ENCODE results near the gene TFF3.

TFF3 gene

GRCh38 chr21:42315296-42315891, at the start of gene TFF3:
Gene TFF3, minus strand, starts transcription at chr21:42315409. Its CDS starts 35 bp downstream, at chr21:42315374.
- FAIRE-seq, result no peak

GRCh38 chr21:42364304-42364865, 49.2 kb upstream of the TFF3 start:
- no peak for FAIRE-seq

GRCh38 chr21:42363312-42363711, 48.1 kb upstream of the TFF3 start:
- no peak for FAIRE-seq

- no peak for FAIRE-seq
Observed at GRCh38 chr21:42362700-42363099, 47.5 kb upstream of the TFF3 start.

GRCh38 chr21:42362198-42362597, 47.0 kb upstream of the TFF3 start:
- FAIRE-seq, result no peak

- no peak for FAIRE-seq
Observed at GRCh38 chr21:42361286-42361685, 46.1 kb upstream of the TFF3 start.

- FAIRE-seq, result no peak
Observed at GRCh38 chr21:42360317-42360716, 45.1 kb upstream of the TFF3 start.

GRCh38 chr21:42358937-42359336, 43.7 kb upstream of the TFF3 start:
- no peak for FAIRE-seq

GRCh38 chr21:42358261-42358660, 43.1 kb upstream of the TFF3 start:
- FAIRE-seq, result no peak

- no peak for FAIRE-seq
Observed at GRCh38 chr21:42357307-42357706, 42.1 kb upstream of the TFF3 start.

- no peak for FAIRE-seq
Observed at GRCh38 chr21:42356650-42357049, 41.4 kb upstream of the TFF3 start.

- FAIRE-seq, result no peak
Observed at GRCh38 chr21:42356046-42356445, 40.8 kb upstream of the TFF3 start.

- no peak for FAIRE-seq
Observed at GRCh38 chr21:42353623-42354022, 38.4 kb upstream of the TFF3 start.

GRCh38 chr21:42352441-42353095, 37.4 kb upstream of the TFF3 start:
- FAIRE-seq, result no peak

- no peak for FAIRE-seq
Observed at GRCh38 chr21:42351626-42352440, 36.6 kb upstream of the TFF3 start.

GRCh38 chr21:42350927-42351426, 35.8 kb upstream of the TFF3 start, which contains the start of gene TFF2:
Gene TFF2, minus strand, starts transcription at chr21:42350994. Its CDS starts 37 bp downstream, at chr21:42350957.
- no peak for FAIRE-seq

- FAIRE-seq, result no peak
Observed at GRCh38 chr21:42350318-42350910, 35.2 kb upstream of the TFF3 start.

- no peak for FAIRE-seq
Observed at GRCh38 chr21:42349420-42350317, 34.5 kb upstream of the TFF3 start.

GRCh38 chr21:42348762-42349161, 33.6 kb upstream of the TFF3 start:
- no peak for FAIRE-seq

GRCh38 chr21:42347601-42348327, 32.6 kb upstream of the TFF3 start:
- no peak for FAIRE-seq

Data from A204.1 (cell line).